ENCODE results near the gene PTPN4.

PTPN4 gene

DNA sequence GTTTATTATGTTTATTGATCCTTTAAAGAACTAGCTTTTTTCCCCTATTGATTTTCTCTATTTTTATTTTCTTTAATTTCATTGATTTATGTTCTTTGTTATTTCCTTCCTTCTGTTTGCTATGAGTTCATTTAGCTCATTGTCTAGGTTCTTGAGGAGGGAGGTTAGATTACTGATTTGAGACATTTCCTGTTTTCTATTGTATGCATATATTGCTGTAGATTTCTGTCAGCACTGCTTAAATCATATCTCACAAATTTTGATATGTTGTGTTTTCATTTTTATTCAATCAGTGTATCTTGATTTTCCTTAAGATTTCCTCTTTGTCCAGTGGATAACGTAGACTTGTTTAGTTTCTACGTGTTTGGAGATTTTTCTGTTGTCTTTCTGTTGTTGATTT lies 43.4 kb downstream of the PTPN4 start:
- no peak for TF ChIP-seq CEBPB (IDR thresholded peaks at IDR 0.05)
- no peak for TF ChIP-seq YY1 (IDR thresholded peaks at IDR 0.05; ENCODE audit: low read depth)
- no peak for TF ChIP-seq TAF1 (IDR thresholded peaks at IDR 0.05; ENCODE audit: low read depth)
- no peak for TF ChIP-seq NFIC (IDR thresholded peaks at IDR 0.05)
- TF ChIP-seq EP300 (IDR thresholded peaks at IDR 0.05; ENCODE audit: borderline replicate concordance) = no peak
- TF ChIP-seq, protein P1, sequence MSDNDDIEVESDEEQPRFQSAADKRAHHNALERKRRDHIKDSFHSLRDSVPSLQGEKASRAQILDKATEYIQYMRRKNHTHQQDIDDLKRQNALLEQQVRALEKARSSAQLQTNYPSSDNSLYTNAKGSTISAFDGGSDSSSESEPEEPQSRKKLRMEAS (IDR thresholded peaks at IDR 0.05) = no peak
- no peak for TF ChIP-seq FOXM1 (IDR thresholded peaks at IDR 0.05; ENCODE audit: borderline replicate concordance, low read depth)
- no peak for TF ChIP-seq TCF12 (IDR thresholded peaks at IDR 0.05; ENCODE audit: low read depth)
- TF ChIP-seq TEAD4 (IDR thresholded peaks at IDR 0.05) = no peak
- TF ChIP-seq ZBTB7A (IDR thresholded peaks at IDR 0.05; ENCODE audit: low read depth) = no peak
- no peak for TF ChIP-seq USF1 (IDR thresholded peaks at IDR 0.05)
- no peak for TF ChIP-seq EGR1 (IDR thresholded peaks at IDR 0.05)
- TF ChIP-seq CREB1 (IDR thresholded peaks at IDR 0.05; ENCODE audit: low read depth) = no peak

DNA sequence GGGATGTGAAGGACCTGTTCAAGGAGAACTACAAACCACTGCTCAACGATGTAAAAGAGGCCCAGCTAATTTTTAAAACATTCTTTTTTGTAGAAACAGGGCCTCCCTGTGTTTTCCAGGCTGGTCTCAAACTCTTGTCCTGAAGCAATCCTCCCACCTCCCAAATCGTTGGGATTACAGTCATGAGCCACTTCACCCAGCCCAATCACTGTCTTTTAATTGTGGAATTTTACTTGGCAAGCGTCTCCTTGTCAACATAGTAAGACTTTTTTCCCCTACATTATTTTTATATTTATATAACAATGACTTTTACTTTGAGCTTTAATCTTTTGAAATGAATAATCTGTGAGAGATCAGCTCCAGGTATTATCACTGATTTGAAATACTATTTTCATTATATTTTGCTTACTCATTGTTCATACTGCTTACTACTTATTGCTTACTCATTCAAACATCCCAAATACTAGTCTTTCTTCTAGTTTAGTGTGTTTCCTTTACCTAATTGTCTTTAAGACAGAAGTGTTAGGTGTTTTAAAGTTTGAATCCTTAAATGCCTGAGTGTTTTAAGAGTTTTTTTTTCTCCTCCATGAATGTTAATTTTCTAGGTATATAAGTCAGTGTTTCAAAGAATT lies 48.9 kb downstream of the PTPN4 start:
- no peak for TF ChIP-seq FOXM1 (IDR thresholded peaks at IDR 0.05; ENCODE audit: borderline replicate concordance, low read depth)
- TF ChIP-seq USF1 (IDR thresholded peaks at IDR 0.05) = no peak
- no peak for TF ChIP-seq YY1 (IDR thresholded peaks at IDR 0.05; ENCODE audit: low read depth)
- TF ChIP-seq RAD21 (IDR thresholded peaks at IDR 0.05; ENCODE audit: low read depth) = no peak
- TF ChIP-seq TAF1 (IDR thresholded peaks at IDR 0.05; ENCODE audit: low read depth) = no peak
- TF ChIP-seq CEBPB (IDR thresholded peaks at IDR 0.05) = no peak
- TF ChIP-seq, protein P2, sequence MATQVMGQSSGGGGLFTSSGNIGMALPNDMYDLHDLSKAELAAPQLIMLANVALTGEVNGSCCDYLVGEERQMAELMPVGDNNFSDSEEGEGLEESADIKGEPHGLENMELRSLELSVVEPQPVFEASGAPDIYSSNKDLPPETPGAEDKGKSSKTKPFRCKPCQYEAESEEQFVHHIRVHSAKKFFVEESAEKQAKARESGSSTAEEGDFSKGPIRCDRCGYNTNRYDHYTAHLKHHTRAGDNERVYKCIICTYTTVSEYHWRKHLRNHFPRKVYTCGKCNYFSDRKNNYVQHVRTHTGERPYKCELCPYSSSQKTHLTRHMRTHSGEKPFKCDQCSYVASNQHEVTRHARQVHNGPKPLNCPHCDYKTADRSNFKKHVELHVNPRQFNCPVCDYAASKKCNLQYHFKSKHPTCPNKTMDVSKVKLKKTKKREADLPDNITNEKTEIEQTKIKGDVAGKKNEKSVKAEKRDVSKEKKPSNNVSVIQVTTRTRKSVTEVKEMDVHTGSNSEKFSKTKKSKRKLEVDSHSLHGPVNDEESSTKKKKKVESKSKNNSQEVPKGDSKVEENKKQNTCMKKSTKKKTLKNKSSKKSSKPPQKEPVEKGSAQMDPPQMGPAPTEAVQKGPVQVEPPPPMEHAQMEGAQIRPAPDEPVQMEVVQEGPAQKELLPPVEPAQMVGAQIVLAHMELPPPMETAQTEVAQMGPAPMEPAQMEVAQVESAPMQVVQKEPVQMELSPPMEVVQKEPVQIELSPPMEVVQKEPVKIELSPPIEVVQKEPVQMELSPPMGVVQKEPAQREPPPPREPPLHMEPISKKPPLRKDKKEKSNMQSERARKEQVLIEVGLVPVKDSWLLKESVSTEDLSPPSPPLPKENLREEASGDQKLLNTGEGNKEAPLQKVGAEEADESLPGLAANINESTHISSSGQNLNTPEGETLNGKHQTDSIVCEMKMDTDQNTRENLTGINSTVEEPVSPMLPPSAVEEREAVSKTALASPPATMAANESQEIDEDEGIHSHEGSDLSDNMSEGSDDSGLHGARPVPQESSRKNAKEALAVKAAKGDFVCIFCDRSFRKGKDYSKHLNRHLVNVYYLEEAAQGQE (IDR thresholded peaks at IDR 0.05; ENCODE audit: low read depth) = no peak
- no peak for TF ChIP-seq ZBTB7A (IDR thresholded peaks at IDR 0.05; ENCODE audit: low read depth)
- no peak for TF ChIP-seq EGR1 (IDR thresholded peaks at IDR 0.05)

- TF ChIP-seq, protein P2 (IDR thresholded peaks at IDR 0.05; ENCODE audit: low read depth) = no peak
- TF ChIP-seq EP300 (IDR thresholded peaks at IDR 0.05; ENCODE audit: borderline replicate concordance) (no peak), CREB1 (IDR thresholded peaks at IDR 0.05; ENCODE audit: low read depth) (no peak), RAD21 (IDR thresholded peaks at IDR 0.05; ENCODE audit: low read depth) (no peak), NFIC (IDR thresholded peaks at IDR 0.05) (no peak), FOXM1 (IDR thresholded peaks at IDR 0.05; ENCODE audit: borderline replicate concordance, low read depth) (no peak), USF1 (IDR thresholded peaks at IDR 0.05) (no peak)
Observed at GRCh38 chr2:119809339-119810048, 49.8 kb downstream of the PTPN4 start.

- TF ChIP-seq CREB1 (IDR thresholded peaks at IDR 0.05; ENCODE audit: low read depth) = no peak
- TF ChIP-seq NFIC (IDR thresholded peaks at IDR 0.05) = no peak
- TF ChIP-seq, protein P2 (IDR thresholded peaks at IDR 0.05; ENCODE audit: low read depth) = no peak
- no peak for TF ChIP-seq ZBTB7A (IDR thresholded peaks at IDR 0.05; ENCODE audit: low read depth)
- TF ChIP-seq FOXM1 (IDR thresholded peaks at IDR 0.05; ENCODE audit: borderline replicate concordance, low read depth) = no peak
- no peak for TF ChIP-seq YY1 (IDR thresholded peaks at IDR 0.05; ENCODE audit: low read depth)
- TF ChIP-seq RAD21 (IDR thresholded peaks at IDR 0.05; ENCODE audit: low read depth) = no peak
- TF ChIP-seq TCF12 (IDR thresholded peaks at IDR 0.05; ENCODE audit: low read depth) = no peak
- TF ChIP-seq EGR1 (IDR thresholded peaks at IDR 0.05) = no peak
- no peak for TF ChIP-seq TEAD4 (IDR thresholded peaks at IDR 0.05)
- TF ChIP-seq TAF1 (IDR thresholded peaks at IDR 0.05; ENCODE audit: low read depth) = no peak
- TF ChIP-seq EP300 (IDR thresholded peaks at IDR 0.05; ENCODE audit: borderline replicate concordance) = no peak
- TF ChIP-seq, protein P1 (IDR thresholded peaks at IDR 0.05) = no peak
- TF ChIP-seq USF1 (IDR thresholded peaks at IDR 0.05) = no peak
- no peak for TF ChIP-seq CEBPB (IDR thresholded peaks at IDR 0.05)
Observed at GRCh38 chr2:119810049-119810630, 50.4 kb downstream of the PTPN4 start.
